GM06990 (cell line): ENCODE measurements around the gene ALAS2.
"Not testable (repeated sequence)": the region's sequence is repeated elsewhere in the genome, so short reads cannot be mapped to it uniquely, and the experiment has no call there.

Source experiments
- DNase-seq: peaks from one replicate; pipeline ENCODE4 v3.0.0-alpha.2; 2011; ENCODE audit not compliant: insufficient read length; ENCODE audit errors: extremely low read depth
- H3K27me3 ChIP-seq: replicated peaks from 2 replicates; pipeline ENCODE4 v1.6.0; 2011; ENCODE audit warnings: low read length; ENCODE audit not compliant: control insufficient read depth, insufficient read depth
- H3K36me3 ChIP-seq: 2 replicates; pipeline ENCODE4 v1.5.1; 2011; ENCODE audit warnings: low read length; ENCODE audit not compliant: control insufficient read depth, insufficient read depth
- H3K4me3 ChIP-seq: replicated peaks from 2 replicates; pipeline ENCODE4 v1.5.1; 2011; ENCODE audit warnings: low read depth, mild to moderate bottlenecking, control low read depth, low read length
- TF ChIP-seq, protein P1 (sequence below): IDR thresholded peaks from 2 replicates; pipeline ENCODE4 v1.5.1; 2011; ENCODE audit warnings: low read length, control low read depth, mild to moderate bottlenecking, inconsistent platforms; ENCODE audit not compliant: insufficient read depth, poor library complexity, severe bottlenecking

The ALAS2 gene, protein sequence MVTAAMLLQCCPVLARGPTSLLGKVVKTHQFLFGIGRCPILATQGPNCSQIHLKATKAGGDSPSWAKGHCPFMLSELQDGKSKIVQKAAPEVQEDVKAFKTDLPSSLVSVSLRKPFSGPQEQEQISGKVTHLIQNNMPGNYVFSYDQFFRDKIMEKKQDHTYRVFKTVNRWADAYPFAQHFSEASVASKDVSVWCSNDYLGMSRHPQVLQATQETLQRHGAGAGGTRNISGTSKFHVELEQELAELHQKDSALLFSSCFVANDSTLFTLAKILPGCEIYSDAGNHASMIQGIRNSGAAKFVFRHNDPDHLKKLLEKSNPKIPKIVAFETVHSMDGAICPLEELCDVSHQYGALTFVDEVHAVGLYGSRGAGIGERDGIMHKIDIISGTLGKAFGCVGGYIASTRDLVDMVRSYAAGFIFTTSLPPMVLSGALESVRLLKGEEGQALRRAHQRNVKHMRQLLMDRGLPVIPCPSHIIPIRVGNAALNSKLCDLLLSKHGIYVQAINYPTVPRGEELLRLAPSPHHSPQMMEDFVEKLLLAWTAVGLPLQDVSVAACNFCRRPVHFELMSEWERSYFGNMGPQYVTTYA

DNA sequence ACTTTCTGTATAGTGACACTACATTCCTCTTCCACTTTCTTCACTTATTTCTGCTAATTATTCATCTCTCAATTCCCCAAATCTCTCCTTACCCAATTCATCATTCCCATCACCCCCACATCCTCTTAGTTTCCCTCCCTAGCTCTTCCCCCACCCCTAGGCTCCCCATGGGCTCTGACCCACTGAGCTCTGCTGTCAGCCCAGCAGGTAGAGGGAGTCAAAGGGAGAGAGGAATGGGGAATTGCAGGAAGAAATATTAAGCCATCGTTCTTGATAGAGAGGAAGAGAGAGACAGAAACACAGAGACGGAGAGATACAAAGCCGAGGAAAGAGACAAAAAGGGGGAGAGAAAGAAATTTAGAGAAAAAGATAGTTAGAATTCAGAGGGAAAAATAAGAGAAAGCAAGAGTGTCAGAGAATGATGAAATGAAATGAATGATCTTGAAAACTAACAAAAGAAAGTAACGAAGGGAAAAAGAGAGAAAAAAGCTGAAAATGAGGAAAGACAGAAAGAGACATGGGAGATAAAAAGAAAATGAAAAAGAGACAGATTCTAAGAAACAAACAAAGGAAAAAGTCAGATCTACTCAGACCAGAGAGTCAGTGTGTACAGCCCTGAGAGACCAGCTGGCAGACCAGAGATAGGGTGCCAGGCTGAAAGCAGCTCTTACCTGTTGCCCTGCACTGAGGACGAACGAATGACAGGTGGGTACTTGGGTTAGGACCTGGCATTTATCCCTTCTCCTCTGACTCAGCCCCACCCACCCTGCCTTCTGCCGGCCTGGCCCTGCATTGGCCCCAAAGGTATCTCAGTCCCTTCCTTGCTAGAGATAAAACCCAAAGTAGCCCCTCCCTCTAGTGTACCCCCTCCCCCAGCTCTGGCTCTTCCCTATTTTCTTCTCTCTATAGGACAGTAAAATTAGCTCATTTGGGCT, at the start of gene ALAS2:
TSS of gene ALAS2 (minus strand) at position 707 of the 935 bp plus-strand sequence. CDS start 4,977 bp downstream, outside the sequence.
- H3K4me3 ChIP-seq = no peak within 1 kb of the TSS
- no peaks in the 10 kb centered on the region for H3K36me3 ChIP-seq
- DNase-seq = no peak
- TF ChIP-seq, protein P1, sequence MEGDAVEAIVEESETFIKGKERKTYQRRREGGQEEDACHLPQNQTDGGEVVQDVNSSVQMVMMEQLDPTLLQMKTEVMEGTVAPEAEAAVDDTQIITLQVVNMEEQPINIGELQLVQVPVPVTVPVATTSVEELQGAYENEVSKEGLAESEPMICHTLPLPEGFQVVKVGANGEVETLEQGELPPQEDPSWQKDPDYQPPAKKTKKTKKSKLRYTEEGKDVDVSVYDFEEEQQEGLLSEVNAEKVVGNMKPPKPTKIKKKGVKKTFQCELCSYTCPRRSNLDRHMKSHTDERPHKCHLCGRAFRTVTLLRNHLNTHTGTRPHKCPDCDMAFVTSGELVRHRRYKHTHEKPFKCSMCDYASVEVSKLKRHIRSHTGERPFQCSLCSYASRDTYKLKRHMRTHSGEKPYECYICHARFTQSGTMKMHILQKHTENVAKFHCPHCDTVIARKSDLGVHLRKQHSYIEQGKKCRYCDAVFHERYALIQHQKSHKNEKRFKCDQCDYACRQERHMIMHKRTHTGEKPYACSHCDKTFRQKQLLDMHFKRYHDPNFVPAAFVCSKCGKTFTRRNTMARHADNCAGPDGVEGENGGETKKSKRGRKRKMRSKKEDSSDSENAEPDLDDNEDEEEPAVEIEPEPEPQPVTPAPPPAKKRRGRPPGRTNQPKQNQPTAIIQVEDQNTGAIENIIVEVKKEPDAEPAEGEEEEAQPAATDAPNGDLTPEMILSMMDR = no peak
- no peaks in the 10 kb centered on the region; the same call in 1 of the 2 replicates for H3K27me3 ChIP-seq

DNA sequence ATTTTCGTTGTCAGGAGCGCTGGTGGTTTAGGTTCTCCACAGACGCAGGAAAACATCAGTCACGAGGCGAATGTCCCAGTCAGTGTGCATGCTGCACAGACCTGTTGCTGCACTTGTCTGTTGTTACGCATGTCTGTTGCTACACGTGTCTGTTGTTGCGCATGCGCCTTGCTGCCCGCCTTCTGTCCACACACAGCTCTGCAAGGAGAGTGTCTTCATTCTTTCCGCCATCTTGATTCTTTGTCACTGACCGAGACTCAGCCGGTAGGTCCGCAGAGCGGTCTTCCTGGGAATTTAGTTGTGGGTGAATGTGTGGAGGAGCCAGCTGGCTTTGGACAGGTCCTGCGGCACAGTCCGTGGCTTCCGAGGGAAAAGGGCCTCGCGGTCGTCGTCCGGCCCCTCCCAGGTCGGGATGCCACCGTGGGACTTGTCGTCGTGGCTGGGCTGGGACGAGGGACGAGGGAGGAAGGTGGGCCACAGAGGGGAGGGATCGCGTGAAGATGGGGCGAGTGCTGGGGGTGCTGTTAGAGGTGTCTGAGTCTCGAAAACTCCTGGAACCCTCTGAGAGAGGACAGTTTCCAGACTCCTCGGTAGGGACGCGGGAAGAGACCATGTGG, 44.2 kb upstream of the ALAS2 start, which contains the start of gene PAGE2B:
TSS of gene PAGE2B (plus strand) at position 180 of the 617 bp plus-strand sequence. CDS start 1,012 bp downstream, outside the sequence.
- Histone ChIP-seq H3K27me3 (no peaks in the 10 kb centered on the region), H3K36me3 (no peaks in the 10 kb centered on the region), H3K4me3 (no peak within 1 kb of the TSS)
- TF ChIP-seq, protein P1 = no peak
- no peak for DNase-seq

DNA sequence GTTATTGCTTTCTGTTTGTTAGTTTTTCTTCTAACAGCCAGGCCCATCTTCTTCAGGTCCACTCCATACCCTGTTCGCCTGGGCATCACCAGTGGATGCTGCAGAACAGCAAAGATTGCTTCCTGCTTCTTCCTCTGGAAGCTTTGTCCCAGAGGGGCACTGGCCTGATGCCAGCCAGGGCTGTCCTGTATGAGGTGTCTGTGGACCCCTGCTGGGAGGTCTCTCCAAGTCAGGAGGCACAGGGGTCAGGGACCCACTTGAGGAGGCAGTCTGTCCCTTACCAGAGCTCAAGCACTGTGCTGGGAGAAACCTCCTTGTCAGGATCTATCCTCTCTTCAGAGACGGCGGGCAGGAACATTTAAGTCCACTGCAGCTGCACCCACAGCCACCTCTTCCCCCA, 41.5 kb upstream of the ALAS2 start:
- TF ChIP-seq, protein P1 = no peak
- Histone ChIP-seq H3K4me3 (no peak overlapping the region), H3K27me3 (no peaks in the 10 kb centered on the region), H3K36me3 (no peaks in the 10 kb centered on the region)
- DNase-seq = no peak

DNA sequence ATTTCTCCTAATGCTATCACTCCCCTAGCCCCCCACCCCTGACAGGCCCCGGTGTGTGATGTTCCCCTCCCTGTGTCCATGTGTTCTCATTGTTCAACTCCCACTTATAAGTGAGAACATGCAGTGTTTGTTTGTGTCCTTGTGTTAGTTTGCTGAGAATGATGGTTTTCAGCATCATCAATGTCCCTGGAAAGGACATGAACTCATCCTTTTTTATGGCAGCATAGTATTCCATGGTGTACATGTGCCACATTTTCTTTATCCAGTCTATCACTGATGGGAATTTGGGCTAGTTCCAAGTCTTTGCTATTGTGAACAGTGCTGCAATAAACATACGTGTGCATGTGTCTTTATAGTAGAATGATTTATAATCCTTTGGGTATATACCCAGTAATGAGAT, 36.4 kb upstream of the ALAS2 start:
- not testable (repeated sequence) for H3K36me3 ChIP-seq, H3K27me3 ChIP-seq, H3K4me3 ChIP-seq, DNase-seq

DNA sequence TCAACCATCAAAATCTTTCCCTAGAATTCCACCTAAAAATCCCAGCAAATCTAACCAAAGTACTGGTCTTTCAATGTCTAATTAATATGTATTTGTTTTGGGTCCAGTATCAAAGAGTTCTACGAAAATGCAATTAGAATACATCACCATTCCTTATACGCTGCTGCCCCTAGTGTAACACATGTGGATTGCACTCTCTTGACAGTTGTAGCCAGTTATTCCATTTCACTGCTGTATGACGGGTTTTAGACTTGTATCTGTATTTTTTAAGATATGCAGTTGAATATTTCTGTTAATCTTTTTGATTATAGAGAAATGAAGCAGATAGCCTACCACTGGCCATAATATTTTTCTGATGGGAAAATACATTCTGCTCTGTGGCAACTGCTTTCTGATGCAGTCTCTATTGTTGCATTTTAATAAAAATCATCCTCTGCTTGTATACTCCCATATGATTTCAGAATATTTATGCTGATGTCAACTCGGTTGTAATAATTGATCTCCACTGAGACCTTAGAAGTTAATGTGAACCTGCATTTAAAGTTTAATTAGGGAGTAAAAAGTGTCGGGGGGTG, 27.0 kb upstream of the ALAS2 start:
- H3K4me3 ChIP-seq = no peak overlapping the region
- no peaks in the 10 kb centered on the region for H3K27me3 ChIP-seq
- H3K36me3 ChIP-seq = no peaks in the 10 kb centered on the region
- TF ChIP-seq, protein P1 = peak; percentile 65
- DNase-seq = no peak
